Fibroblast of villous mesenchyme (primary cell): Measurements from ENCODE around the gene ACAN. TPM values are rescaled to one million over a fixed set of nuclear protein-coding genes. Genes with fewer than 3 reads are reported as not detected.

Experiments used
- DNase-seq: peaks from one replicate; pipeline ENCODE4 v3.0.0-alpha.2; 2010; ENCODE audit warnings: low read depth
- H3K4me3 ChIP-seq: 2 replicates; pipeline ENCODE4 v1.5.1; 2011; ENCODE audit warnings: low read depth, mild to moderate bottlenecking, low read length
- CTCF ChIP-seq: IDR thresholded peaks from 2 replicates; pipeline ENCODE4 v1.5.1; 2012; ENCODE audit warnings: low read depth, mild to moderate bottlenecking, low read length; ENCODE audit not compliant: insufficient read depth
- total RNA-seq: library from RNA; depleted of rRNA; stranded (reverse); fragments of >200 nt; gene quantifications from 2 replicates; pipeline ENCODE4 v1.2.3, GENCODE V29; 2012

ACAN gene
- total RNA-seq, 1 donor, result not detected

- TF ChIP-seq CTCF, result no peak
- DNase-seq, result no peak
- H3K4me3 ChIP-seq, result no peak overlapping the region
These were observed 3.9 kb upstream of the ACAN start for GRCh38 chr15:88799341-88799740.

GRCh38 chr15:88800026-88800425, 3.2 kb upstream of the ACAN start:
- no peak for TF ChIP-seq CTCF
- H3K4me3 ChIP-seq, result no peak overlapping the region
- no peak for DNase-seq

GRCh38 chr15:88800738-88801137, 2.5 kb upstream of the ACAN start:
- DNase-seq, result no peak
- H3K4me3 ChIP-seq, result no peak overlapping the region
- TF ChIP-seq CTCF, result no peak

- no peak overlapping the region for H3K4me3 ChIP-seq
- no peak for DNase-seq
These were observed 816 bp upstream of the ACAN start for GRCh38 chr15:88802250-88802990.

GRCh38 chr15:88802991-88803240, 320 bp upstream of the ACAN start:
- no peak for DNase-seq
- TF ChIP-seq CTCF, result no peak
- no peak overlapping the region for H3K4me3 ChIP-seq

More at GRCh38 chr15:88802250-88802990, 816 bp upstream of the ACAN start:
- TF ChIP-seq CTCF, result no peak

- no peak for TF ChIP-seq CTCF
- DNase-seq, result no peak
- H3K4me3 ChIP-seq, result no peak overlapping the region
These were observed 648 bp downstream of the ACAN start for GRCh38 chr15:88803920-88804247.

- no peak overlapping the region for H3K4me3 ChIP-seq
- no peak for TF ChIP-seq CTCF
- no peak for DNase-seq
These were observed 1.0 kb downstream of the ACAN start for GRCh38 chr15:88804257-88804656.
